IMR-90 (cell line): Measurements from ENCODE around the gene SLC39A3.

Experiments
- CEBPB ChIP-seq: IDR thresholded peaks from 2 replicates; pipeline ENCODE4 v1.6.1; 2012; ENCODE audit warnings: low read depth, low read length, improper control_type of control experiment
- FOS ChIP-seq: fragments of 150-350 bp; IDR thresholded peaks from 2 replicates; pipeline ENCODE4 v1.6.1; 2016; ENCODE audit warnings: low read depth, low read length
- MAFK ChIP-seq: IDR thresholded peaks from 2 replicates; pipeline ENCODE4 v1.6.1; 2012; ENCODE audit warnings: low read depth, low read length, improper control_type of control experiment
- MXI1 ChIP-seq: IDR thresholded peaks from 2 replicates; pipeline ENCODE4 v1.6.1; 2012; ENCODE audit warnings: low read depth, mild to moderate bottlenecking, low read length, moderate library complexity, borderline replicate concordance
- POLR2A ChIP-seq: IDR thresholded peaks from 2 replicates; pipeline ENCODE4 v1.6.1; 2012; ENCODE audit warnings: mild to moderate bottlenecking, low read depth, low read length
- RAD21 ChIP-seq: IDR thresholded peaks from 2 replicates; pipeline ENCODE4 v1.6.1; 2012; ENCODE audit warnings: low read length, improper control_type of control experiment
- RFX5 ChIP-seq: IDR thresholded peaks from 2 replicates; pipeline ENCODE4 v1.8.0; 2012; ENCODE audit warnings: low read depth, mild to moderate bottlenecking, low read length, moderate library complexity
- TF ChIP-seq, protein P1 (sequence below): conservative IDR thresholded peaks from 2 replicates; pipeline ENCODE4 v1.5.1; 2012; ENCODE audit warnings: mild to moderate bottlenecking, low read depth, low read length, improper control_type of control experiment
- TF ChIP-seq, protein P2 (sequence below): fragments of 150-350 bp; IDR thresholded peaks from 2 replicates; pipeline ENCODE4 v1.6.1; 2017; ENCODE audit warnings: mild to moderate bottlenecking, antibody characterized with exemption, low read length, low read depth

DNA sequence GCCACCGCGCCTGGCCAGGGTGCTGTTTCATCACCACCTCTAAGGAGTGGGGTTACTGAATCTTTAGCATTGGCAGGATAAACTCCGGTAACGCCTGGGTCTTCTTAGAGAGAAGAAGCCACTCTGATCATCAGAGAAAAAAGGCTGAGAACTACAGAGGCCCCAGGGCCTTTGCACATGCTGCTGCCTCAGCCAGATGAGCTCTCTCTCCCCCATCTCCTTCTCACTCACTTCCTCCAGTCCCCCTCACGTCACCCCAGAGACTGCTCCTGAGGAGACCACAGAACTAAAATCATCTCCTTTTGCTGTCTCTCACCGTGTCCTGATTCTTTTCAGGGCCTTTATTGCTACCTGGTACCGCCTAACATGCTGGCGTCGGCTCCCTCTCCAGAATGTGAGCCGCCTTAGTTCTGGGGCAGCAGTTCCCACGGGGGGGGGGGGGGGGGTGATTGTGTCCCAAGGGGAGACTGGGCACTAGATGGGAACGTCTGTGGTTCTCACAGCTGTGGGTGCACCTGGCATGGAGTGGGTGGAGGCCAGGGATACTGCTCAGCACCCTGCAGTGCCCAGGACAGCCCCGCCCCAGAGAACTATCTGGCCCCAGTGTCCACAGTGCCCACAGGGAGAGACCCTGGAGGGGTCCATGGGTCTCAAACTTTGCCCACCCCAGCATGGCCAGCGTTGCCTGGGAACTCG, 13.5 kb downstream of the SLC39A3 start:
- no peak for TF ChIP-seq RFX5
- no peak for TF ChIP-seq FOS
- TF ChIP-seq RAD21: no peak
- no peak for TF ChIP-seq POLR2A
- TF ChIP-seq MAFK: no peak
- TF ChIP-seq, protein P1, sequence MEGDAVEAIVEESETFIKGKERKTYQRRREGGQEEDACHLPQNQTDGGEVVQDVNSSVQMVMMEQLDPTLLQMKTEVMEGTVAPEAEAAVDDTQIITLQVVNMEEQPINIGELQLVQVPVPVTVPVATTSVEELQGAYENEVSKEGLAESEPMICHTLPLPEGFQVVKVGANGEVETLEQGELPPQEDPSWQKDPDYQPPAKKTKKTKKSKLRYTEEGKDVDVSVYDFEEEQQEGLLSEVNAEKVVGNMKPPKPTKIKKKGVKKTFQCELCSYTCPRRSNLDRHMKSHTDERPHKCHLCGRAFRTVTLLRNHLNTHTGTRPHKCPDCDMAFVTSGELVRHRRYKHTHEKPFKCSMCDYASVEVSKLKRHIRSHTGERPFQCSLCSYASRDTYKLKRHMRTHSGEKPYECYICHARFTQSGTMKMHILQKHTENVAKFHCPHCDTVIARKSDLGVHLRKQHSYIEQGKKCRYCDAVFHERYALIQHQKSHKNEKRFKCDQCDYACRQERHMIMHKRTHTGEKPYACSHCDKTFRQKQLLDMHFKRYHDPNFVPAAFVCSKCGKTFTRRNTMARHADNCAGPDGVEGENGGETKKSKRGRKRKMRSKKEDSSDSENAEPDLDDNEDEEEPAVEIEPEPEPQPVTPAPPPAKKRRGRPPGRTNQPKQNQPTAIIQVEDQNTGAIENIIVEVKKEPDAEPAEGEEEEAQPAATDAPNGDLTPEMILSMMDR: no peak
- TF ChIP-seq CEBPB: no peak
- TF ChIP-seq MXI1: no peak
- TF ChIP-seq, protein P2, sequence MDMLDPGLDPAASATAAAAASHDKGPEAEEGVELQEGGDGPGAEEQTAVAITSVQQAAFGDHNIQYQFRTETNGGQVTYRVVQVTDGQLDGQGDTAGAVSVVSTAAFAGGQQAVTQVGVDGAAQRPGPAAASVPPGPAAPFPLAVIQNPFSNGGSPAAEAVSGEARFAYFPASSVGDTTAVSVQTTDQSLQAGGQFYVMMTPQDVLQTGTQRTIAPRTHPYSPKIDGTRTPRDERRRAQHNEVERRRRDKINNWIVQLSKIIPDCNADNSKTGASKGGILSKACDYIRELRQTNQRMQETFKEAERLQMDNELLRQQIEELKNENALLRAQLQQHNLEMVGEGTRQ: no peak
